GM19099 (cell line): ENCODE results near the gene RIC1.

Experiments used
- POLR2A ChIP-seq: IDR thresholded peaks from 3 replicates; pipeline ENCODE4 v1.6.1; 2011; ENCODE audit warnings: low read depth; ENCODE audit not compliant: insufficient read length; ENCODE audit errors: extremely low read depth

The RIC1 gene

DNA sequence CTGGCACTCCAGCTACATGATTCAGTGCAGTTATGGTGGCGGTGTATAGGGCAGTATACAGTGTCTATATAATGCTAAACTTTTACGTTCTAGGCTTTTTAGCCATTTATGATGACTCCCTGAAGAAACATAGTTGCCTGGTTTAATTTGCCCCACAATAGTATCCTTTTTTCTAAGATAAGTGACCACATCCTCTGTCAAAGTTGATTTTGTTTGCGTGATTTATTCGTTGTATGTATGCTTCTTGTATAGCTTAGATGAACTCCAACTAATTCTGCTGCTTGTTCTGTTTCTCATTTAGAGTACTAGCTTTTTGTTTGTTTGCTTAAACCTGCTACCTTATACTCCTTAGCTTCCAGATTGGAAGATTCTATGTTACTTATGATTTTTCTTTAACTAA is 120.4 kb downstream of the RIC1 start:
- TF ChIP-seq POLR2A: no peak

DNA sequence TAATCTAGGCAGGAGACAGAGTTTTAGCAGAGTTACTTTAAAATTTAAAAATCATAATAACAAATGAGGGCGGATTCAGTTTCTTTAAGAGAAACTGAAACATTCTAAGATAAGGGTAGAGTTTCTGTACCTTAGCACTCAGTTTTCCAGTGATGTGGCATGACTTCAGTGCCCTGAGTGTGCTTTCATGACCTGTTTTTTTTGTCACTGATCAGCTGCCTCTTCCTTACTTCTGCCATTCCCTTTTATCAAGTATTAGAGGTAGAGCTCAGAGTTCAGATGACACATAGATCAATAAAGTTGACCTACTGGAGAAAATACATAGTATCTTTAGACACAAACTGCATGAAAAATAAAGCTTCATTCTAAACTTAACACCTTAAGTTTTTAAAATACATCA is 121.7 kb downstream of the RIC1 start:
- no peak for TF ChIP-seq POLR2A

DNA sequence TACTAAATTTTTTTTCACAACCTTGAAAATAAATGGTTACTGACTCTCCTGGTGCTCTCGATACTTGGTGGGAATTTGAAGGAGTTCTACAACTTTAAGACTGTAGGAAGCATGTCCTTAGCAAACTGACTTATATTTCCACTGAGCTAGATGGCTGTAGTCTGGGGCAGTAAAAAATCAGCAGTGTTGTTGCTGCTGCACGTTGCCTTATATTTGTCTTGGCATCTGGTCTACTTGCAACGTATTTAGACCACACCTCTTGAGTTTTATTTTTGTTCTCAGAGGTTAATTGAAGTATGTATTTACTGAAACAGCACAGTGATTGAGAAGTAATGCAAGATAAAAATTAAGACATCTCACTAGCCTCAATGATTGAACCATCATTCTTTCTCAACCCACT is 127.7 kb downstream of the RIC1 start:
- no peak for TF ChIP-seq POLR2A

DNA sequence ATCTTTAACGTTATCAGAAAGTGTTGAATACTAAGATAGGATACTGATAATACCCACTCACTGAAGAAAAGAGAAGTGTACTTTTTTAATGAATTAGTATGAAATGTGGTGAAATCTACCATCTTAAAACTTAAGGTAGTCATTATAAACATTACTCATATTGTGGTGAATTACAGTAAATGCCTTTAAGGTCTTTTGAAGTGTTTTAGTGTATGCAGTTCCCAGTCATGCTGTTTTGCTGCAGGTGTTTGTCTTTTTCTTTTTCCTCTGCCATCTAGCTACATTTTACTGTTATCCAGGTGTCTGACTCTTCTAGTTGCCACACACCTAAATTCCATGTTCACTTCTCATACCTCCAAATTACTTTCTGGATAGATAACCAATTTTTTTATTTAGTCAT is 131.4 kb downstream of the RIC1 start:
- TF ChIP-seq POLR2A: no peak

DNA sequence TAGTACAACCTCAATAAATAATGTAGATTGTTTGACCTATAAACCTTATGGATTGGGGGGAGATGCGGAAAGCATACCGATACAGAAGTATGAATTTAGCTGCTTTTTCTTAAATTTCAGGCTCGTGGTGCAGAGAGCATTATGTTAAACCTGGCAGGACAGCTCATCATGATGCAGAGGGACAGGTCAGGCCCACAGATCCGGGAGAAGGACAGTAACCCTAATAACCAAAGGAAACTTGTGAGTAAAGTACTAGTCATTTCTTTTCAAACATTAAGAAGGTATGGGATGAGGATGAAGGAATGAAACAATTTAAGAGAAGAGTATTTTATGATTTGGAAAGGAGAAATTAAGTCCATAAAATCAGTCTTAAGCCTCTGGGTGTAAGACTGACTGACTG is 133.5 kb downstream of the RIC1 start:
- no peak for TF ChIP-seq POLR2A

DNA sequence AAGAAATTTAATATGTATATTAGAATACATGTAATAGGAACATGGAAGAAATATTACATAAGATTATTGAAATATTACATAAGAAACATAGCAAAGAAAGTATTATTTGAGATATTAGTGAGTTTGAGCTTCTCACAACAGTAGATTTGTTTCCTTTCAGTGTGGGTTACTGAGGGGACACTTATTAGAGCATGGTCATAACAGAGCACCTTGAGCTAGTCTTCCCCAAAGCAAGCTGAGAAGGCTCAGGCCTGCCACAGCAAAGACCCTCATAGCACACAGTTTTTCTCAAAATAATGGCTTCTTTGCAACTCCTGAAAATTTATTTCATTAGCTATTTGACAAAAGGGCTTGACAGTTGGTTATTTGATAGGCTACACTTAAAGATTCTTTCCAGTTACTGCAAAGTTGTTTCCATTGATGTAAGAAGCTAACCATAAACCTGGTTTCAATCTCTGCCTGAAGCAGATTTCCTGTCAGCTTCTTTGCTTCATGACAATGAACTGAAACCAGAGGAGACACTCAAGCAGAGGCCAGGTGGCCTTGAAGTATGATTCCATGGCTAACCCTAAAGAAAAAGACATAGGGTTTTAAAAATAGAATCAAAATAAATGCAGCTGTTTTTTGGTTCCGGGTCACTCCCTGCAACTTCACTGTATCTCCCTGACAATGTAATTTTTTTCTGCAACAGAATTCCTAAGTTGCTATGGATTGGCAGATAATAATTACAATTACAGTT is 135.4 kb downstream of the RIC1 start:
- TF ChIP-seq POLR2A: no peak

DNA sequence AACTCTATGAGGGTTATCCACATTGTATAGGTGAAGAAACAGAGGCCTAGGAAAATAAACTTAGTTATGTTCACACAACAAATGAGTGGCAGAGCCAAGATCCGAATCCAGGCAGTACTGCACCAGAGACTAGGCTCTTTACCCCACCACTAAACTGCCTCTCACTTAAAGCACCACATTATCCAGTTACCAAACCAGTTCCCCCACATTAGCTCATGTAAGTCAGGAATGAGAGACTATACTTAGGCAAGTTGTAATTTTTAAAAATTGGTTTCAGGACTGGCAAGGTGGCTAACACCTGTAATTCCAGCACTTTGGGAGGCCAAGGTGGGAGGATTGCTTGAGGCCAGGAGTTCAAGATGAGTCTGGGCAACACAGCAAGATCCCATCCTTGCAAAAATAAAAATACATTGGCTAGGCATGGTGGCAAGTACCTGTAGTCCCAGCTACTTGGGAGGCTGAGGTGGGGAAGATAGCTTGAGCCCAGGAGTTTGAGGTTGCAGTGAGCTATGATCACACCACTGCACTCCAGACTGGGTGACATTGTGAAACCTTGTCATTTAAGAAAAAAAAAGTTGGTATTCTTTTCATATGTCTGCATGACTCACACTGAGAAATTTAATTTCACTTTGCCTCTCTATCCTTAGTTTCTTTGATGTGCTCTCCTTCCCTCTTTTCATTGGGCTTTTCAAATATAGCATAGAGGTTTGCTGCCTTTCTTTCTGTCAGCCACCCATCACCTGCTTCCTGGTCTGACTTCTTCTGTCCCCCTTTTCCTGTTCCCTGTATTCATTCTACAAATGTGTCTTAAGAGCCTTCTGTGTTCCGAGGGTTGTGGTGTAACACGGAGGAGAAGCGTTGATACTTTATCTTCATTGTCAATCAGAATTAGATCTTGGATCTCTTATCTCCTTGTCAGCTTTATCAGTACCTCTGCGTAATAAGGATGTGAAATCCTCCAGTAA is 139.3 kb downstream of the RIC1 start:
- TF ChIP-seq POLR2A: no peak

DNA sequence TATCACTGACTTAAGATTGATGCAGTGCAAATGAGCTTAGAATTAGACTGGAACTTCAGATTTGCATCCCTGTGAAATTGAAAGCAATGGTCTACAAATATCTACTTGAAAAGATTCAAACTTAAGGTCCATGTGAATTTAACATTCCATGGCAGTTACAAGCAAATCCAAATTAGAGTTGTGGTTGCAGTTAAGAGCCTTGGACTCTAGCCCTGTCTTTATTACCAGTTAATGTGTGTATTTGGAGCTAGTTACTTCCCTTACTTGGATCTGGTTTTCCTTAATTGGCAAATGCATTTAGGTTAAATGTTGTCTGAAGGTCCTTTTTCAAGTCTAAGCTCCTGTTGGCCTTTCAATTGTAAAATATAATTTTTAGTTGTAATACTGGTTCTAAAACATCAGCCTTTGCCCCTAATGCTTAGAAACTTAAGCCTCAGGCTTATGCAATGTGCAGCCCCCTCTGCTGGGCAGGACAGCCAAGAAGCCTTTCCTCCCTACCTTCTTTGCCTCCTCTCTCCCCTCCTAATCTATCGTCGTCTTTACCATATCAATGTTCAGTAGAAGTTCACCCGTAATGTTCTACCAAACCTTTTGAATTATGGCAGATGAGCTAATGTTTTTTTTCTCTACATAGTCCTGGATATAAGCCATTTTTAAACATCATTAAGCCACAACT is 144.6 kb downstream of the RIC1 start:
- TF ChIP-seq POLR2A: no peak

DNA sequence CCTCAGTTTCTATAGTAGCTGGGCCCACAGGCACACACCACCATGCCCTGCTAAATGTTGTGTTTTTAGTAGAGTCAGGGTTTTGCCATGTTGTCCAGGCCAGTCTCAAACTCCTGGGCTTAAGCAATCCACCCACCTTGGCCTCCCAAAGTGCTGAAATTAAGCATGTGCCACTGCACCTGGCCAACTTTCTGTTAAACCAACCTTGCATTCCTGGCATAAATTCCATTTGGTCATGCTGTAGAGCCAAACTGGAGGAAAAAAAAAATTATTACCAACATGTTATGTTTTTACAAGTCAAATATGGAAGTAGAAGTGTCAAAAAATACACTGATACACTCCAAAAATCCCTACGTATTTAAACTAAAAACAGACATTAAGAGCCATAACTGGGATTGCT is 149.9 kb downstream of the RIC1 start:
- no peak for TF ChIP-seq POLR2A

DNA sequence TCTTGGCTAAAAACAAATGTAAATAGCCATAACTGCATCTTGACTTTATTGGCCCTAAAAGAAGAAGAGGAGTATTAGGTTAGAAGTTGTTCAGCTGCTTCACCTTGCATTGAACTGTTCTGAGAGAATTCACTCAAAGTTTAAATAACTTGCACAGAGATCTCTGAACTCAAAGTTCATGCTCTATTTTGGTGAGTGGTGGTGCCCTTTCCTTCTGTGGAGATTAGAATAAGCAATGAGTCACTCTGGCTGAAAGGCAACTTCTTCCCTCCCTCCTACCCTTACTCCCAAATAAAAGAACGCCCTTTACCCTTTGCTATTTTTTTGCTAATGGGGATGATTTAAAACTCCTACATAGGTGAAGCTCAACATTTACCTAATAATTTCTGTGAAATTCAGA is 155.1 kb downstream of the RIC1 start:
- TF ChIP-seq POLR2A: no peak

DNA sequence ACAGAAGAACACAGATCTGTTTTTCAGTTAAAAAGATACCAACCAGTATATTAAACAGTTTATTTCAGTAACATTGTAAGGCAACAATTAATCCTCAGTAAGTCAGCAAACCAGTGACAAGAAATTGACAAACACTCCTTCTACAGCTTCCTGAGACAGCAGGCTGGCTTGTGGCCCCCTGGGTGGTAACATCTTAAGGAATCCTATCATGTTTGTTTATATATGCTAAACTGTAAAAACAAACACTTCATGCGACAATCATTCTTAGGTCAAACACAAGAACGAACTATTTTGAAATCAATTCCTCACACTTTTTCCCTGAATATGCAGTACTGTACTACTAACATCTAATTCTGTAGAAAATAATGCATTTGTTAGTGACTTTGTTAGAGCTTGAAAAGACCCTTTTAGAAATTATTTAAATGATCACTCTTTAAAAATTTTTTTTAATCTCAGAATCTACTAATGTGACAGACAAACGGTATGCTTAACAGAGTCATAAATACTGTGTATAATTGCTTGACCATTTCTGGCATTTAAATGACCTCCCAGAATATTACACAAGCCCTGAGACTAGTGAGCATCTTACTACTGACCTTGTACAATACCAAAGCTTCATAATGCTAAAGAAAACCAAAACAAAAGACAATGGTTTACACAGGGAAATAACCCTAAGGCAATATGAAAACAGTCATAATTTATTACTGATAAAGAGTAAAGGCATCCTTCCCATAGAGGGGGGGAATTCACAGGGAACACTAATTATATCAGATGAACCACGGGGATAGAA is 155.8 kb downstream of the RIC1 start:
- TF ChIP-seq POLR2A: no peak

DNA sequence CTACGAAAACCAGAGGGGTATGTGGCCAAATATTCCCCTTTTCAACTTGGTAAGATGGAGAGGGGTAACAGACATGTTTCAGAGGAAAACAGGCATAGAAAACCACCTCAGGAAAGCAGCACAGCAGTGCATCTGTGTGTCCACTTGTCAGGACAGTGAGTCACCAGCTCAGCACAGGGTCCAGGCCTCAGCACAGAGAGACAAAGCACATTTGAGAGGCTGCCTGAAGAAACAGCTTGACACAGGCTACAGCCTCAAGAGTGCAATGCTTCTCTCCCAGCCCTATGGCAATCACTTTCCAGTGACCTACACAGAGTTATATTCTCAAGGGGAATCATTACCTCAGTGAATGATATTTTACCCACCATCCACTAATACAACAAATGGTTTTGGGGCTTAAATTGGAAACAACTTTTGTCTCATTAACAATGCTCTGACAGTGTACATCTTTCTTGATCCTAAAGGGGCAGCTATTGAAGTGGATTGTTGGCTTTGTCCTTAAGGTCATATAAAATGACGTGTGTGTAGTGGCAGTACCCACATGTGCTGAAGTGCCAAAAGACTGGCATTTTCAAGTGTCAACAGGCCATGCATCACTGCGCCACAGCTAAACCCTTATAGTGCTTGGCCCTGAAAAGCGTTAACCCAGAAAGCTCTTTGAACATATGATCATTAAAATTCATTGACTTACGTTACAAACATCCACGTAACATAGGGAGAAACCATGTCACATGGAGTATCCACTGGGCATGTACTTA is 157.6 kb downstream of the RIC1 start:
- no peak for TF ChIP-seq POLR2A

DNA sequence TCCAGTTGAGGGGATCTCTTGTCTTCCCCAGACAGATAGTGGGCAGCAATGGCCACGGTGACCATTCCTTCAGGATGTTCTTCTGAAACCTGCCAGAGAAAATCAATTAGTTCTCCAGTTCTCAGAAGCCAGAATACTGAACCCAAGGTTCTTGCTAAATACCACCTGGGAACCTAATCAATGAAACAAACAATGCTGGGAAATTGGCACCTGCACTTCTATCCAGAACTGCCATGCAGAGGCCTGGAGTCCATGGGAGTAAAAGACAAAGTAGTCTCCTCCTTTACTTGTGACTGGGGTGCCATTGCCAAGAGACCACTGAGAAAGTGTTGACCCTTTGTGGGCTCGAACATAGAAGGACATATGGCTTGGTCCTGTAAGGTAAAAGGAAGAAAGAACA is 158.3 kb downstream of the RIC1 start:
- TF ChIP-seq POLR2A: no peak

DNA sequence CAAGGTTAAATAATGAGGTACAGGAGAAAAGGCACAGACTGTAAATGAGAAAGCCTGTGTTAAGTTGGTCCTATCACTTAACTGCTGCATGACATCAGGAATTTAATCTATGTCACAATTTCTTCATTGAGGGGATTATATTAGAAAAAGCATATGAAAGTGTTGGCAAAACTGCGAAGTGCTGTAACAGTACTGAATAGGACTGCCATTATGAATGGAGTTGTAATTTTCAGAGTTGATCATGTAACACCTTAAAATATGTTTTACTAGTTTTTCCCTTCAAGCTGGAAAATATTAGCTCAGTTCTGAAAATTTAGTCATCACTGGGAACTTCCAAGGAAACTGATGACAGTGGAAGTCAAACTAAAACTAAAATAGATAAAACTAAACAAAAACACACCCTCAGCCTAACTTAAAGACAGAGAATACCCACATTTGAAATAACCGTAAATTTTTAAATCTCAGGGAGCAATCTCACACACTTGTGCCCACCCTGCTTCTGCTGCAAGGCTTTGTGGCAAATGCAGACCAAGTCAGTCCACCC is 158.9 kb downstream of the RIC1 start:
- no peak for TF ChIP-seq POLR2A
